Esophagus muscularis mucosa (tissue), 3 donors: ENCODE measurements around the gene IGSF8.

Source experiments
- POLR2A ChIP-seq: fragments of 450-650 bp; IDR thresholded peaks from one replicate; pipeline ENCODE4 v1.6.1; 2017; ENCODE audit warnings: antibody characterized with exemption, moderate library complexity, mild to moderate bottlenecking, low read depth
- TF ChIP-seq, protein P1 (sequence below), 3 experiments: fragments of 200-600 bp in 2 of 3; fragments of 450-650 bp in 1 of 3; sonication (generic) in 2 of 3; IDR thresholded peaks; one replicate each; pipeline ENCODE4 v1.5.1; 2017 to 2019; ENCODE audit warnings: antibody characterized with exemption in 3 of 3, mild to moderate bottlenecking in 2 of 3, moderate library complexity in 1 of 3

DNA sequence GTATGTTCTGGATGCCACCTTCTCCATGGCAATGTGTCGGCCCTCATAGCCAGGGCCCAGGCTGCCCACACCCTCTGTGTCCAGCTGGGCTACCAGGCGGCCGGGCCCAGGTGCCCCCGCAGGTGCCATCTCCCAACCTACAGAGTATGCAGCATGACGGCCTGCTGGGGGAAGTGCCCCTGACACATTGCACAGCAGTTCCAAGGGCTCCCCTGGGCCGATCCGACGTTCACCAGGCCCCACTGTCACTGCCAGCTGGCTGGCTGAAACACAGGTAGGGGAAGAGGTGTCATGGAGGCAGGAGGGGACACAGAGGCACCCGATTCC is 5.4 kb downstream of the IGSF8 start:
- TF ChIP-seq POLR2A, result no peak
- TF ChIP-seq, protein P1, sequence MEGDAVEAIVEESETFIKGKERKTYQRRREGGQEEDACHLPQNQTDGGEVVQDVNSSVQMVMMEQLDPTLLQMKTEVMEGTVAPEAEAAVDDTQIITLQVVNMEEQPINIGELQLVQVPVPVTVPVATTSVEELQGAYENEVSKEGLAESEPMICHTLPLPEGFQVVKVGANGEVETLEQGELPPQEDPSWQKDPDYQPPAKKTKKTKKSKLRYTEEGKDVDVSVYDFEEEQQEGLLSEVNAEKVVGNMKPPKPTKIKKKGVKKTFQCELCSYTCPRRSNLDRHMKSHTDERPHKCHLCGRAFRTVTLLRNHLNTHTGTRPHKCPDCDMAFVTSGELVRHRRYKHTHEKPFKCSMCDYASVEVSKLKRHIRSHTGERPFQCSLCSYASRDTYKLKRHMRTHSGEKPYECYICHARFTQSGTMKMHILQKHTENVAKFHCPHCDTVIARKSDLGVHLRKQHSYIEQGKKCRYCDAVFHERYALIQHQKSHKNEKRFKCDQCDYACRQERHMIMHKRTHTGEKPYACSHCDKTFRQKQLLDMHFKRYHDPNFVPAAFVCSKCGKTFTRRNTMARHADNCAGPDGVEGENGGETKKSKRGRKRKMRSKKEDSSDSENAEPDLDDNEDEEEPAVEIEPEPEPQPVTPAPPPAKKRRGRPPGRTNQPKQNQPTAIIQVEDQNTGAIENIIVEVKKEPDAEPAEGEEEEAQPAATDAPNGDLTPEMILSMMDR (IDR thresholded peaks at IDR 0.05), result no peak
